Type B pancreatic cell (in vitro differentiated cells): ENCODE data around the gene RENBP. TPM values are rescaled to one million over a fixed set of nuclear protein-coding genes. Genes with fewer than 3 reads are reported as not detected.

Experiments used
- DNase-seq: peaks from one replicate; pipeline ENCODE4 v3.0.0; 2021; ENCODE audit warnings: mixed read lengths; ENCODE audit not compliant: unreplicated experiment; ENCODE audit errors: extremely low spot score
- H3K27ac Mint-ChIP-seq: 2 replicates; pipeline ENCODE4 v1.8.0; 2021; ENCODE audit warnings: mild to moderate bottlenecking, mixed read lengths
- H3K27me3 Mint-ChIP-seq: 2 replicates; pipeline ENCODE4 v1.8.0; 2021; ENCODE audit warnings: mixed read lengths
- H3K36me3 Mint-ChIP-seq: 2 replicates; pipeline ENCODE4 v1.8.0; 2021; ENCODE audit warnings: mixed read lengths
- H3K4me1 Mint-ChIP-seq: one replicate; pipeline ENCODE4 v1.8.0; 2021; ENCODE audit warnings: mixed read lengths; ENCODE audit not compliant: unreplicated experiment
- H3K4me3 Mint-ChIP-seq: 2 replicates; pipeline ENCODE4 v1.8.0; 2021; ENCODE audit warnings: mild to moderate bottlenecking, mixed read lengths
- H3K9me3 Mint-ChIP-seq: 2 replicates; pipeline ENCODE4 v1.8.0; 2021; ENCODE audit warnings: mixed read lengths
- CTCF ChIP-seq: fragments of 200-600 bp; sonication (generic); conservative IDR thresholded peaks from 2 replicates; pipeline ENCODE4 v1.5.0; 2021; ENCODE audit warnings: antibody characterized with exemption, mild to moderate bottlenecking
- total RNA-seq: library from RNA; stranded (reverse); gene quantifications from 2 replicates; pipeline ENCODE4 v1.2.1, GENCODE V29; 2021; ENCODE audit warnings: low replicate concordance

Gene RENBP
- total RNA-seq, 1 donor from 2014 or later, result 6.7 TPM

DNA sequence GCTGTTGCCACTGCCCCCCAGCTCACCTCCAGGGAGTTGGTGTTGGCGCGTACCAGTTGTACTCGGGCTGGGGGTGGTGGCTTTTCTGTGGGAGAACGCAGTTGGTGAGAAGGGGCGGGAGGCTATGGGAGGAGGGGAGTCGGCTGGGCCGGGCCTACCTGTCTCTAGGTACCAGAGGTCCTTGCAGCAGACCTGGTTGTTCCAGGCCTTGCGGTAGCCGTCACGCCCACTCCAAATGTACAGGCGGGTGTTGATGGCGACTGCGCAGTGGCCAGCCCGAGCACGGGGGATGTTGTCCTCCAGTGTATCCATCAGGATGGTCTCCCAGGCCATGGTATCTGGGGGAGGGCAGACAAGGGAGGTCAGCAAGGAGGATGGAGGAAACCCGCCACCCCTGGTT lies 15.6 kb upstream of the RENBP start:
- Mint-ChIP-seq H3K27ac (no peak overlapping the region), H3K4me1 (no peaks in the 10 kb centered on the region), H3K9me3 (no peaks in the 10 kb centered on the region), H3K4me3 (no peak overlapping the region), H3K36me3 (peaks cover 10% of the 10 kb centered on the region), H3K27me3 (no peaks in the 10 kb centered on the region)
- no peak for DNase-seq
- TF ChIP-seq CTCF, result no peak

- no peak for TF ChIP-seq CTCF
- no peak overlapping the region for H3K27ac Mint-ChIP-seq
- DNase-seq, result no peak
- H3K4me3 Mint-ChIP-seq, result no peak overlapping the region
- H3K27me3 Mint-ChIP-seq, result no peaks in the 10 kb centered on the region
- H3K4me1 Mint-ChIP-seq, result no peaks in the 10 kb centered on the region
- no peaks in the 10 kb centered on the region for H3K9me3 Mint-ChIP-seq
- peaks cover 11% of the 10 kb centered on the region for H3K36me3 Mint-ChIP-seq
These were observed 15.2 kb upstream of the RENBP start for GRCh38 chrX:153959649-153960048.

GRCh38 chrX:153958605-153959004 lies 14.2 kb upstream of the RENBP start:
- TF ChIP-seq CTCF, result no peak
- H3K27ac Mint-ChIP-seq, result no peak overlapping the region
- peaks cover 11% of the 10 kb centered on the region for H3K36me3 Mint-ChIP-seq
- H3K9me3 Mint-ChIP-seq, result no peaks in the 10 kb centered on the region
- no peak for DNase-seq
- no peaks in the 10 kb centered on the region for H3K27me3 Mint-ChIP-seq
- no peaks in the 10 kb centered on the region for H3K4me1 Mint-ChIP-seq
- H3K4me3 Mint-ChIP-seq, result no peak overlapping the region

DNA sequence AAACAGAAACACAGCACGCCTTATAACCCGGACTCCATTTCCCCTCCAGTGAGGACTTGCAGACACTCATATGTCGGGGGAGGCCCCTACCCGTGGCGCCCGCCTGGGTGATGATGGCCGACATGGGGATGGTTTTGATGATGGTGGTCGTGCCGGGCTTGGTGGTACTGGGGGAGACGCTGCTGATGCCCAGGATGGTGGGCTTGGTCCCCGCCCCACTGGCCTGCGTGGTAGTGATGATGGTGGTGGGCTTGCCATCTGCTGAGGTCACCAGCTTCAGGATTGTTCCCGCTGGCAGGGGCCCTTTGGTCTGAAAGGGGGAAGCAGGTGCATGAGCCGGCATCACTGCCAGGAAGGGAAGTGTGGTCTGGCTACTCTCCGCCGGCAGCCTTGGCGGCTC lies 12.8 kb upstream of the RENBP start:
- H3K27ac Mint-ChIP-seq, result no peak overlapping the region
- no peaks in the 10 kb centered on the region for H3K4me1 Mint-ChIP-seq
- H3K36me3 Mint-ChIP-seq, result peaks cover 7% of the 10 kb centered on the region
- no peaks in the 10 kb centered on the region for H3K27me3 Mint-ChIP-seq
- no peaks in the 10 kb centered on the region for H3K9me3 Mint-ChIP-seq
- no peak for DNase-seq
- H3K4me3 Mint-ChIP-seq, result no peak overlapping the region
- TF ChIP-seq CTCF, result no peak

GRCh38 chrX:153956044-153956907 lies 11.8 kb upstream of the RENBP start:
- H3K9me3 Mint-ChIP-seq, result no peaks in the 10 kb centered on the region
- no peaks in the 10 kb centered on the region for H3K4me1 Mint-ChIP-seq
- no peak overlapping the region for H3K27ac Mint-ChIP-seq
- H3K36me3 Mint-ChIP-seq, result peaks cover 7% of the 10 kb centered on the region
- DNase-seq, result no peak
- no peak overlapping the region for H3K4me3 Mint-ChIP-seq
- TF ChIP-seq CTCF, result no peak
- no peaks in the 10 kb centered on the region for H3K27me3 Mint-ChIP-seq
